Panc1 (cell line): ENCODE results near the gene SKI. TPM values are rescaled to one million over a fixed set of nuclear protein-coding genes. Genes with fewer than 3 reads are reported as not detected.
A peak's percentile ranks its signal among the peaks of the same experiment; 100 is the strongest.

ENCODE experiments used
- ATAC-seq: fragments of 200-7000 bp; cut with Tn5 transposase; 2 replicates; pipeline ENCODE4 v1.9.1; 2020; ENCODE audit warnings: mild to moderate bottlenecking, moderate library complexity
- BruUV-seq: library from RNA; stranded (reverse); fragments of 400-500 nt; replicated peaks from 2 replicates; lab custom pipeline; 2021; lab: Mats Ljungman, UMichigan
- CTCF ChIA-PET: fragments of 300-600 bp; sonication (Branson Sonifier 250); formaldehyde crosslinking; loops from one replicate; lab custom pipeline; 2022; ENCODE audit warnings: antibody characterized with exemption; lab: Charles Lee
- POLR2A ChIA-PET: fragments of 300-600 bp; sonication (Branson Sonifier 250); formaldehyde crosslinking; loops from one replicate; lab custom pipeline; 2022; ENCODE audit warnings: antibody characterized with exemption; lab: Charles Lee
- DNase-seq: peaks from one replicate; pipeline ENCODE4 v3.0.0-alpha.2; 2010; ENCODE audit warnings: low read depth, low spot score
- H3K27ac ChIP-seq: 2 replicates; pipeline ENCODE4 v1.5.1; 2011; ENCODE audit warnings: mild to moderate bottlenecking, low read length, inconsistent platforms
- H3K27me3 ChIP-seq: fragments of 200-500 bp; sonication (Bioruptor generic); 2 replicates; pipeline ENCODE4 v1.6.0; 2014; ENCODE audit warnings: low read length, inconsistent platforms; ENCODE audit not compliant: control insufficient read depth, insufficient read depth
- H3K36me3 ChIP-seq: fragments of 200-500 bp; sonication (Bioruptor generic); 2 replicates; pipeline ENCODE4 v1.5.1; 2014; ENCODE audit warnings: inconsistent platforms, mild to moderate bottlenecking, low read length, moderate library complexity; ENCODE audit not compliant: control insufficient read depth, insufficient read depth
- H3K4me1 ChIP-seq: 2 replicates; pipeline ENCODE4 v1.5.1; 2011; ENCODE audit warnings: inconsistent platforms, mild to moderate bottlenecking, low read length, moderate library complexity; ENCODE audit not compliant: control insufficient read depth, insufficient read depth
- H3K4me3 ChIP-seq, 2 experiments: 2 replicates each; pipeline ENCODE4 v1.5.1; 2011 to 2012; ENCODE audit warnings: low read depth in 2 of 2, low read length in 2 of 2, mild to moderate bottlenecking in 2 of 2, inconsistent platforms in 1 of 2, moderate library complexity in 1 of 2
- H3K9me3 ChIP-seq: fragments of 200-500 bp; sonication (Bioruptor generic); 2 replicates; pipeline ENCODE4 v1.5.1; 2014; ENCODE audit warnings: low read depth, mild to moderate bottlenecking, inconsistent platforms, low read length, moderate library complexity; ENCODE audit not compliant: control insufficient read depth, insufficient read depth
- CTCF ChIP-seq: fragments of 450-650 bp; IDR thresholded peaks from 2 replicates; pipeline ENCODE4 v1.5.1; 2017; ENCODE audit warnings: mild to moderate bottlenecking
- POLR2AphosphoS5 ChIP-seq: IDR thresholded peaks from 2 replicates; pipeline ENCODE4 v1.6.1; 2012; ENCODE audit warnings: mild to moderate bottlenecking, low read depth, low read length, moderate library complexity
- REST ChIP-seq, 2 experiments: IDR thresholded peaks; 2 replicates each; pipeline ENCODE4 v1.6.1; 2011 to 2012; ENCODE audit warnings: low read depth in 2 of 2, control low read depth in 1 of 2, low read length in 1 of 2, mild to moderate bottlenecking in 1 of 2, moderate library complexity in 1 of 2; ENCODE audit not compliant: insufficient read depth in 1 of 2
- SIN3A ChIP-seq: IDR thresholded peaks from 2 replicates; pipeline ENCODE4 v1.6.1; 2012; ENCODE audit warnings: low read depth, mild to moderate bottlenecking, low read length, moderate library complexity, borderline replicate concordance; ENCODE audit not compliant: insufficient read depth
- TCF7L2 ChIP-seq: IDR thresholded peaks from 2 replicates; pipeline ENCODE4 v1.6.1; 2011; ENCODE audit warnings: mild to moderate bottlenecking, low read depth, low read length, inconsistent platforms
- in situ Hi-C: cut with HindIII; loops from 2 replicates; pipeline ENCODE4 v1.10.0; 2016; ENCODE audit warnings: low sequenced_read_pairs, low pct_unique_long_range_greater_than_20kb
- intact Hi-C: fragments of 100-400 bp; cut with micrococcal nuclease; formaldehyde crosslinking; loops from one replicate; pipeline ENCODE4 v1.10.0; 2022; ENCODE audit not compliant: unreplicated experiment
- total RNA-seq: library from RNA; stranded (reverse); gene quantifications from one replicate; pipeline ENCODE4 v1.2.1, GENCODE V29; 2021; ENCODE audit not compliant: unreplicated experiment

The SKI gene
- total RNA-seq, 1 experiment from 2014 or later = 63.2 TPM

GRCh38 chr1:2232916-2233438 lies 4.9 kb downstream of the SKI start:
- H3K27me3 ChIP-seq = no peaks in the 10 kb centered on the region
- POLR2A ChIA-PET = no interaction called here
- intact Hi-C loops (loop anchor here (5.0 kb wide), 1 partner anchor 79 kb away; no protein-coding TSS in a partner anchor), in situ Hi-C loops (no loop called here)
- no peak overlapping the region for H3K27ac ChIP-seq
- peak overlapping the region in 1 of 2 experiments; percentile 68; a peak in 1 of 4 replicates for H3K4me3 ChIP-seq
- no peak for DNase-seq
- no TSS peak for BruUV-seq
- peaks cover 42% of the 10 kb centered on the region for H3K4me1 ChIP-seq
- ATAC-seq = no peak
- CTCF ChIA-PET = interaction anchor here (1.4 kb wide), 1 partner anchor 38 kb away, joined by 5 read pairs; the partner anchor contains the start of gene FAAP20
- H3K36me3 ChIP-seq = peaks cover 2% of the 10 kb centered on the region; the same call in 1 of the 2 replicates
- no peaks in the 10 kb centered on the region for H3K9me3 ChIP-seq
- TF ChIP-seq CTCF (no peak), POLR2AphosphoS5 (no peak), REST (IDR thresholded peaks at IDR 0.05; ENCODE audit: insufficient read depth in 1 of 2, low read depth in 2 of 2, low read length in 1 of 2) (no peak), TCF7L2 (no peak), SIN3A (no peak)

- Histone ChIP-seq H3K4me3 (no peak overlapping the region), H3K27ac (no peak overlapping the region), H3K36me3 (peaks cover 2% of the 10 kb centered on the region; the same call in 1 of the 2 replicates), H3K9me3 (no peaks in the 10 kb centered on the region), H3K4me1 (peaks cover 42% of the 10 kb centered on the region), H3K27me3 (no peaks in the 10 kb centered on the region)
- CTCF ChIA-PET = interaction anchor here (0.7 to 1.4 kb wide), 2 partner anchors 39 to 85 kb away, joined by 3 to 5 read pairs; partner anchors contain the start of gene FAAP20
- no peak for DNase-seq
- no peak for TF ChIP-seq CTCF
- no peak for TF ChIP-seq POLR2AphosphoS5
- no peak for TF ChIP-seq REST (IDR thresholded peaks at IDR 0.05; ENCODE audit: insufficient read depth in 1 of 2, low read depth in 2 of 2, low read length in 1 of 2)
- no peak for TF ChIP-seq TCF7L2
- TF ChIP-seq SIN3A = no peak
- in situ Hi-C loops = no loop called here
- no TSS peak for BruUV-seq
- ATAC-seq = no peak
- intact Hi-C loops = loop anchor here (5.0 kb wide), 1 partner anchor 79 kb away; no protein-coding TSS in a partner anchor
- POLR2A ChIA-PET = interaction anchor here (0.6 kb wide), 1 partner anchor 26 kb away, joined by 6 read pairs; no protein-coding TSS in a partner anchor
These were observed 5.3 kb downstream of the SKI start for GRCh38 chr1:2233468-2233867.
